Colonic mucosa (tissue), 4 donors: Measurements from ENCODE around the gene CRIP2. TPM values are rescaled to one million over a fixed set of nuclear protein-coding genes. Genes with fewer than 3 reads are reported as not detected.

Experiments
- DNase-seq: peaks from one replicate; pipeline ENCODE4 v3.0.0-alpha.2; 2020
- H3K27ac ChIP-seq: fragments of 200-600 bp; one replicate; pipeline ENCODE4 v1.8.0; 2021
- H3K27me3 ChIP-seq: fragments of 200-600 bp; one replicate; pipeline ENCODE4 v1.8.0; 2021
- H3K36me3 ChIP-seq: fragments of 200-600 bp; one replicate; pipeline ENCODE4 v1.8.0; 2021
- H3K4me1 ChIP-seq: fragments of 200-600 bp; one replicate; pipeline ENCODE4 v1.8.0; 2021; ENCODE audit warnings: mild to moderate bottlenecking
- H3K4me3 ChIP-seq: fragments of 200-600 bp; one replicate; pipeline ENCODE4 v1.8.0; 2021
- H3K9ac ChIP-seq, 2 donors: one replicate each; pipeline ENCODE4 v1.7.0; 2013; ENCODE audit warnings: control low read depth in 2 of 2, low read depth in 2 of 2, low read length in 2 of 2
- H3K9me3 ChIP-seq: fragments of 200-600 bp; one replicate; pipeline ENCODE4 v1.8.0; 2021
- intact Hi-C: fragments of 100-400 bp; cut with DNase I; formaldehyde crosslinking; loops from one replicate; pipeline ENCODE4 v1.14.1; 2022
- total RNA-seq, 2 donors: library from RNA; stranded (reverse); fragmentation: NEBNext Ultra II Directional in 1 of 2; extraction: Animal tissue kit (Norgen Biotek cat#: 25700) in 1 of 2; gene quantifications; one replicate each; pipeline ENCODE4 v1.2.1, GENCODE V29; 2021
- TF ChIP-seq, protein P1 (sequence below): fragments of 200-600 bp; IDR thresholded peaks from one replicate; pipeline ENCODE4 v1.8.0; 2022; ENCODE audit warnings: antibody characterized with exemption, mild to moderate bottlenecking
- donor health status: healthy.
- donor health status: DM: no; HTN: no; CAD: no.
- donor health status: DM: no; HTN: no; CAD: no.

Gene CRIP2
- total RNA-seq, 2 donors from 2014 or later = 11.3 to 20.3 TPM

DNA sequence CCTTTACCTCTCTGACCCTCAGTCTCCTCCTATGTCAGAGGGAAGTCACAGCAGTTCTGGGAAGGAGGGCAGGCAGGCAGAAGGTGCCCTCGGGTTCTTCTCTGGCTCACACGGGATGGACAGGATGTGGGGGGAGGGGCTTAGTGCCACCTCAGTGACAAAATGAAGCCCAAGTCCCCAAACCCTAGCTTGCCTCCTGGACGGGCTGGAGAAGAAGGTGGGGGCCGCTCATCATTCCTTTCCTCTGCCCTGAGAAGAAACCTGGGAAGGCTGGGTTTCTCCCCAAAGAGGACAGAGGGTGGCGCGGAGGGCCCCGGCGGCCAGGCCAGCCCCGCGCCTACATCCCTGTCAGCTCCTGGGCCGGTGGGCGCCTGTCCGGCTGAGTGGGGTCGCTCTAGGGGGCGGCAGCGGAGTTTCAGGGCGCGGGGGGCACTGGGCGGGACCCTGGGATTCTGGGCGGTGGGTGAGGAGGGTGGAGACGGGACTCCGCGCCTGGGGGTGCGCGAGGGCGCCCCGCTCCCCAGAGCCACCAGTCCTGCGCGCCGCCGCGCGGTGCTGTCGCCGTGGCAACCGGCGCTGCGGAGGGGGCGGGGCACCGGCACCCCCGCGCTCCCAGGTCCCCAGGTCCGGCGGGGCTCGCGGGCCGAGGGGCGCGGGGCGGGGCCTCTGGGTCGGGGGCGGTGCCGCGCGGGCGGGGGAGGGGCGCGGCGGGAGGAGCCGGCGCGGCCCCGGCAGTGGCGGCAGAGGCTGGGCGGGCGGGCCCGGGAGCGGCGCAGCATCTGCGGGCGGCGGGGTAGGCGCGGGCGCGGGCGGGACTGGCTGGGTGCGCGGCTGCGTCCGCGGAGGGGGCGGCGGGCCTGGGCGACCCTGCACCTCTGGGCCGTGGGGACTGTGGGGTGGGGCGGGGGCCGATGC, 51.5 kb downstream of the CRIP2 start, which contains the start of gene TMEM121:
TMEM121 (plus strand) TSS at position 723 of the 915 bp plus-strand sequence. CDS start 2,252 bp downstream, outside the sequence.
- peak within 1 kb of the TSS; percentile 54 for H3K4me3 ChIP-seq
- H3K9ac ChIP-seq = peak within 1 kb of the TSS in 1 of 2 donors; percentile 60
- TF ChIP-seq, protein P1, sequence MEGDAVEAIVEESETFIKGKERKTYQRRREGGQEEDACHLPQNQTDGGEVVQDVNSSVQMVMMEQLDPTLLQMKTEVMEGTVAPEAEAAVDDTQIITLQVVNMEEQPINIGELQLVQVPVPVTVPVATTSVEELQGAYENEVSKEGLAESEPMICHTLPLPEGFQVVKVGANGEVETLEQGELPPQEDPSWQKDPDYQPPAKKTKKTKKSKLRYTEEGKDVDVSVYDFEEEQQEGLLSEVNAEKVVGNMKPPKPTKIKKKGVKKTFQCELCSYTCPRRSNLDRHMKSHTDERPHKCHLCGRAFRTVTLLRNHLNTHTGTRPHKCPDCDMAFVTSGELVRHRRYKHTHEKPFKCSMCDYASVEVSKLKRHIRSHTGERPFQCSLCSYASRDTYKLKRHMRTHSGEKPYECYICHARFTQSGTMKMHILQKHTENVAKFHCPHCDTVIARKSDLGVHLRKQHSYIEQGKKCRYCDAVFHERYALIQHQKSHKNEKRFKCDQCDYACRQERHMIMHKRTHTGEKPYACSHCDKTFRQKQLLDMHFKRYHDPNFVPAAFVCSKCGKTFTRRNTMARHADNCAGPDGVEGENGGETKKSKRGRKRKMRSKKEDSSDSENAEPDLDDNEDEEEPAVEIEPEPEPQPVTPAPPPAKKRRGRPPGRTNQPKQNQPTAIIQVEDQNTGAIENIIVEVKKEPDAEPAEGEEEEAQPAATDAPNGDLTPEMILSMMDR = no peak
- H3K9me3 ChIP-seq = no peaks in the 10 kb centered on the region
- intact Hi-C loops = loop anchor here (5.0 to 10.0 kb wide), 4 partner anchors 34 to 321 kb away; partner anchors contain the start of gene TEDC1
- H3K27ac ChIP-seq = no peak within 1 kb of the TSS
- DNase-seq = no peak
- H3K4me1 ChIP-seq = peaks cover 16% of the 10 kb centered on the region
- peaks cover 32% of the 10 kb centered on the region for H3K27me3 ChIP-seq
- H3K36me3 ChIP-seq = no peaks in the 10 kb centered on the region

DNA sequence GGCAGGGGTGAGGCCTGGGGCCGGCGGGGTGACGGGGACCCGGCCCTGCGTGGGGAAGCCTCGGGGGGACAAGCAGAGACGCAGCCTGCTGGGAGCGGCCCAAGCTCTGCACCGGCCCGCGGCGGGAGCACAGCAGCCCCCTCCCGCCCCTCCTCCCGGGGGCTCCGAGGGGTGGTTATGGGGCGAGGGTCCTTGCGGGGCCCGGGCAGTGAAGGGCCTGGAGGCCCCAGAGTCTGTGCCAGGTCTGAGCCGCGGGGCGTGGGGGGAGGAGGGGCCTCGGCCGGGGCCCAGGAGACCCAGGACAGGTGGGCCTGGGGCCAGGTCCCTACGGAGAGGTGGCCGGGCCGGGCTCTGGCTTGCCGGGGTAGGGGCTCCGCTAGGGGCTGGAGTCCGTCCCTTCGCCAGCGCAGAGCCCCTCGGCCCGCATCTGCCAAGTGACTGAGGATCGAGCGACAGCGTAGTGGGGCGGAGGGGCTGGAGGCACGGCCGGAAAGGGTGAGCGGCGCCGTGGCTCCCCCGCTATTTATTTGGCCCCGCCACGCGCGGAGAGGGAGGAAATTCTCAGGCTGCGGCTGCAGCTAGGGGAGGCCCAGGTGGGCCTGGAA, 52.3 kb downstream of the CRIP2 start:
- Histone ChIP-seq H3K4me3 (peak overlapping the region; percentile 54), H3K27ac (no peak overlapping the region), H3K36me3 (no peaks in the 10 kb centered on the region), H3K9ac (peak overlapping the region in 1 of 2 donors; percentile 60), H3K27me3 (peaks cover 32% of the 10 kb centered on the region), H3K4me1 (peaks cover 16% of the 10 kb centered on the region), H3K9me3 (no peaks in the 10 kb centered on the region)
- intact Hi-C loops = loop anchor here (5.0 to 10.0 kb wide), 4 partner anchors 35 to 322 kb away; partner anchors contain the start of gene TEDC1
- TF ChIP-seq, protein P1 = no peak
- DNase-seq = no peak

DNA sequence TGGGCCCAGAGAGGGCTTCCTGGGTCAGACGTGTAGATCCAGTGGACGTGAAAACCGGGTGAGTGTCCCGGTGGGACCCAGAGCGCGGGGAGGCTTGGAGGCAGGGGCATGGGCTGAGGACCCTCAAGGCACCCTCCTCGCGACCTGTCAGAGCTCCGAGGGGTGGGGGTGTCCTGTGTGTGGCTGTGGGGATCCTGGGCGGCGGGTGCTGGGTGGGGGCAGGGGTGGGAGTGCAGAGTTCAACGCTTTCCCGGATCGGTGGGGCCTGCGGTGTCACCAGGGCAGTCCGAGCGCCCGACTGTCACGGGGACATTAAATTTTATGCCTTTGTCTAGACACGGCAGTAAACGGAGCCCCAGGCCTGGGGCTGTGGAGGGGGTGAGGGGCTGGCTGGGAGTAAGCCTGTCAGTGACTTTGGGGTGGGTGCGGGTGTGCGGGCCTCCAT, 52.8 kb downstream of the CRIP2 start:
- intact Hi-C loops = loop anchor here (5.0 to 10.0 kb wide), 4 partner anchors 35 to 323 kb away; partner anchors contain the start of gene TEDC1
- Histone ChIP-seq H3K27me3 (peaks cover 32% of the 10 kb centered on the region), H3K4me3 (peak overlapping the region; percentile 54), H3K9me3 (no peaks in the 10 kb centered on the region), H3K27ac (no peak overlapping the region), H3K4me1 (peaks cover 16% of the 10 kb centered on the region), H3K9ac (peak overlapping the region in 1 of 2 donors; percentile 60), H3K36me3 (no peaks in the 10 kb centered on the region)
- TF ChIP-seq, protein P1 = no peak
- no peak for DNase-seq

DNA sequence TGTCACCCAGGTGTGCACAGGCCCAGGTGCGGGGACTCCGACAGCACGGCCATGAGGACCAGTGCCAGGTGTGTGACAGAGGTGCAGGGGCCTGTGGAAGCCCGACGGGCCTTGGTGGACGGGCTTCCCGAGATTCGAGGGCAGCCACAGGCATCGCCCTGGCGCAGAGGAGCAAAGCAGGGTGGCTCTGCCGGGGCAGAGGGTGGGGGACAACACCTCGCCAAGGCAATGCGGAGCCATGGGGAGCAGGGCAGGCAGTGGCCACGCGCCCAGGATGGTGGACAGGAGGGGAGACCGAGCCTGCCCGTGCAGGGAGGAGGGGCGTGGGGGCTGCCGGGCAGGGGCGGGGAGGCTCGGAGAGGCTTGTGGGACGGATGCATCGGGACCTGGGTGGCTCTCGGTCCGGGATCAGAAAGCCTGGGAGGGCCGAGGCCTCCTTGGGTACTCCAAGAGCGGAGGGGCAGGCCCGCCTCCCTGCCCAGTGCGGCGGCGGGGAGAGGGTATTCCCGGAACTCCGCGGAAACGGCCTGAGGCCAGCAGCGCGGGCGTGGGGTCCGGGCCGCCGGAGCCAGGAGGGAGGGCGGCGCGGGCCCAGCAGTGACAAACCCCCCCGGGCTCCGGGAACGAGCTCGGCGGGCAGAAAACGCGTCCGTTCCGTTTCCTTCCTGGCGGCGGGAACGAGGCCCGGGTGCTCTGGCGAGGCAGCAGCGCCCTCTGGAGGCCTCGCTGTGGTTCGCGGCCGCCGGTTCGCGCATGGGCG, 53.4 kb downstream of the CRIP2 start:
- peak overlapping the region; percentile 2 to 72 for H3K9ac ChIP-seq
- intact Hi-C loops = loop anchor here (5.0 to 10.0 kb wide), 4 partner anchors 36 to 323 kb away; partner anchors contain the start of gene TEDC1
- DNase-seq = peak; percentile 79
- H3K9me3 ChIP-seq = no peaks in the 10 kb centered on the region
- peaks cover 16% of the 10 kb centered on the region for H3K4me1 ChIP-seq
- H3K27ac ChIP-seq = no peak overlapping the region
- H3K4me3 ChIP-seq = peak overlapping the region; percentile 54
- TF ChIP-seq, protein P1 = peak; percentile 74
- H3K27me3 ChIP-seq = peaks cover 32% of the 10 kb centered on the region
- H3K36me3 ChIP-seq = no peaks in the 10 kb centered on the region
